Measurements from ENCODE around the gene PARD6G. TPM values are rescaled to one million over a fixed set of nuclear protein-coding genes. Genes with fewer than 3 reads are reported as not detected.
A peak's percentile ranks its signal among the peaks of the same experiment; 100 is the strongest.

The PARD6G gene
- total and polyA plus RNA-seq, 2 donors (not counting 1 experiment from before 2014, with no cell fraction given), result 1.0 to 2.1 TPM

DNA sequence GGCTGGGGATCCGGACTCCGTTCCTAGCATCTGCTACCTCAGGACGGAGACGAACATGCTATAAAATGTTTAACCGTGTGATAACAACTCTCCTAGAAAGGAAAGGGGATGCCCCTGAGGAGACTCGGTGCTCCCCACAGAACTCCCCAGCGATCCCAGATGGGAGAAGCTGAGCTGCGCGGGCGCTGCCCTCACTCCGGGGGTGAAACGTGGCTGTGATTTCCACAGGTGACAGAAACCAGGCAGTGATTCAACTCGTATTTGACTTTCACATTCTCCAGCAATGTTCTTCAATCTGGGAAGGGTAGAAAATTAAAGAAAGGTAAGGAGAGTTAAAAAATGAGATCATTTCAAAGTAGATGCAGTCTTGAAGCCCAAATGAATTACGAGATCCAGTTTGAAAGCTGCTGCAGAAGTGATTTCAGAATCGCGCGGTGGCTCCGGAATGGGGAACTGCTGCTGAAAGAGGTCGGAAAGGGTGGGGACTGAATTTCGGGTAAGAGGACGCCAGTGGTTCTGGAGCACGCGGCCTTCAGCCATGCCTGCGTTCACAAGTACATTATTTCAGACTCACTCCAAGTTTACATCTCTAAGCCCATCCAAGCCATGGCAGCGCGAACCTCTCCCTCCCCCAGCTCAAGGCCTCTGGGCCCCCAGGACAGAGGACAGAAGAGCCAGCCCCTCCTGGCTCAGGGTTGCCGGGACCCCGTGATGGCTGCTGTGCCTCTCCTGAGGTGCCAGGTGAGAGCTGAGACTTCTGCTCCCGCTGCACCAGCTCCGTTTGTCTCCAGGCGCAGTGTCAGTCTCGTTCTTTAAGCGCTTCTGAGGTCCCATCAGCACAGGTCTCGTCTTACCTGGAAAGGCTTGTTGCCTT lies 98.8 kb downstream of the PARD6G start:
- DNase-seq (ENCODE audit: low read depth in 2 of 2), result peak in 1 of 2 donors; percentile 38

DNA sequence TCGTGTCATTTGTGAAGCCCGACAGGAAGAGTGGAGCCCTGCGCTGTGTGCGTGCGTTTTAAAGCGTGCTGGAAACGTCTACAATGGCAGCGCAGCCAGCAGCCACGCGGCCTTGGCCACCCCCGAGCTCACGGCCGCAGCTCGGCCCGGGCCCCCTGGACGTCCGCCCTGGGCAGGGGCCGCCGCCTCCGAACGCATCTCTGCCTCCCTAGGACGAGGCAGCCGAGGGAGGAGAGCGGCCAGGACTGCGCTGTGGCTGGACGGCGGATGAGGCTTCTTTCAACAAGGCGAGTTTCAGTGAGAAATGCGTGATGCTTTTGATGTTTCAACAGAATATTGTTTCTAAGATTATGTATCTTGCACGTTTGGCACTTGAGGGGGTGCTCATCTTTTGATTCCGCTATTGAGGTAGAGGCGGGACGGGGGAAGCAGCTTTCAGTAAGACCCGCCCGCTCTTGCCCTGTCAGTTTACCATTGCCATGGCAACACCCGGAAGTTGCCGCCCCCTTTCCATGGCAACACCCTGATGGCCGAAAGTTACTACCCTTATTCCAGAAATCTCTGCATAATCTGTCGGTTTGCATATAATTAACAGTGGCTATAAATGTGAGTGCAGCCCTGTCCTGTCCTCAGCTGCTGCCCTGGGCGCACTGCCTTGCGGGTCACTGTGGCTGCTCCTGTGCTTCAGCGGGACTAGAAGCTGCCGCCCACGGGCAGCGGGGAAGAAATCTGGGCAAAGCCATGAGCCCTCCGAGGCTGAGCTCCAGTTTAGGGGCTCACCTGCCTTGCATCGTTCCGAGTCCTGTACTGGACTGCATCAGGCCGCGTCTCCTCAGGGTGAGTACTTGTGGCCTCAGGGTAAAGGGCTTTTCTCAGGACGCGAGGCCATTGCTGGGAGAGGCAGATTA lies 99.6 kb downstream of the PARD6G start:
- Histone ChIP-seq H3K9ac (ENCODE audit: insufficient read depth, low read length) (peak overlapping the region; percentile 58), H2AFZ (ENCODE audit: low read length) (peak overlapping the region; percentile 83), H3K27ac (ENCODE audit: insufficient read depth, low read length) (peak overlapping the region; percentile 54), H3K36me3 (ENCODE audit: control insufficient read depth, insufficient read depth, low read length) (peaks cover 1% of the 10 kb centered on the region), H3K9me3 (ENCODE audit: control insufficient read depth, insufficient read depth, low read depth, low read length) (no peaks in the 10 kb centered on the region), H4K20me1 (ENCODE audit: control insufficient read depth, extremely low read depth, insufficient read depth, low read length) (no peaks in the 10 kb centered on the region), H3K27me3 (ENCODE audit: control insufficient read depth, insufficient read depth, low read length) (no peaks in the 10 kb centered on the region), H3K4me2 (ENCODE audit: extremely low read depth, insufficient read depth, low read length) (peak overlapping the region; percentile 79), H3K4me1 (ENCODE audit: control insufficient read depth, extremely low read depth, insufficient read depth, low read length) (no peaks in the 10 kb centered on the region), H3K4me3 (replicated peaks in 1 of 4; ENCODE audit: control extremely low read depth in 1 of 4, insufficient read depth in 1 of 4, low read depth in 3 of 4, low read length in 4 of 4) (peak overlapping the region; percentile 57 to 80 (median 68)), H3K79me2 (ENCODE audit: control insufficient read depth, insufficient read depth, low read length) (no peaks in the 10 kb centered on the region)
- TF ChIP-seq, protein P1, sequence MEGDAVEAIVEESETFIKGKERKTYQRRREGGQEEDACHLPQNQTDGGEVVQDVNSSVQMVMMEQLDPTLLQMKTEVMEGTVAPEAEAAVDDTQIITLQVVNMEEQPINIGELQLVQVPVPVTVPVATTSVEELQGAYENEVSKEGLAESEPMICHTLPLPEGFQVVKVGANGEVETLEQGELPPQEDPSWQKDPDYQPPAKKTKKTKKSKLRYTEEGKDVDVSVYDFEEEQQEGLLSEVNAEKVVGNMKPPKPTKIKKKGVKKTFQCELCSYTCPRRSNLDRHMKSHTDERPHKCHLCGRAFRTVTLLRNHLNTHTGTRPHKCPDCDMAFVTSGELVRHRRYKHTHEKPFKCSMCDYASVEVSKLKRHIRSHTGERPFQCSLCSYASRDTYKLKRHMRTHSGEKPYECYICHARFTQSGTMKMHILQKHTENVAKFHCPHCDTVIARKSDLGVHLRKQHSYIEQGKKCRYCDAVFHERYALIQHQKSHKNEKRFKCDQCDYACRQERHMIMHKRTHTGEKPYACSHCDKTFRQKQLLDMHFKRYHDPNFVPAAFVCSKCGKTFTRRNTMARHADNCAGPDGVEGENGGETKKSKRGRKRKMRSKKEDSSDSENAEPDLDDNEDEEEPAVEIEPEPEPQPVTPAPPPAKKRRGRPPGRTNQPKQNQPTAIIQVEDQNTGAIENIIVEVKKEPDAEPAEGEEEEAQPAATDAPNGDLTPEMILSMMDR (conservative IDR thresholded peaks at IDR 0.05 in 1 of 2, IDR thresholded peaks at IDR 0.05 in 1 of 2; ENCODE audit: low read depth in 1 of 2, low read length in 2 of 2), result no peak
- TF ChIP-seq EZH2 (IDR thresholded peaks at IDR 0.05; ENCODE audit: low read length, missing control alignments), result no peak
- DNase-seq (ENCODE audit: low read depth in 2 of 2), result peak; percentile 76 to 83

More for the DNA sequence above, 98.8 kb downstream of the PARD6G start:
- Histone ChIP-seq H3K4me1 (ENCODE audit: control insufficient read depth, extremely low read depth, insufficient read depth, low read length) (no peaks in the 10 kb centered on the region), H3K4me2 (ENCODE audit: extremely low read depth, insufficient read depth, low read length) (peak overlapping the region; percentile 79), H3K9me3 (ENCODE audit: control insufficient read depth, insufficient read depth, low read depth, low read length) (no peaks in the 10 kb centered on the region), H3K9ac (ENCODE audit: insufficient read depth, low read length) (no peak overlapping the region), H3K4me3 (replicated peaks in 1 of 4; ENCODE audit: control extremely low read depth in 1 of 4, insufficient read depth in 1 of 4, low read depth in 3 of 4, low read length in 4 of 4) (peak overlapping the region; percentile 57 to 80 (median 68)), H3K36me3 (ENCODE audit: control insufficient read depth, insufficient read depth, low read length) (peaks cover 1% of the 10 kb centered on the region), H3K79me2 (ENCODE audit: control insufficient read depth, insufficient read depth, low read length) (no peaks in the 10 kb centered on the region), H2AFZ (ENCODE audit: low read length) (peak overlapping the region; percentile 56), H3K27me3 (ENCODE audit: control insufficient read depth, insufficient read depth, low read length) (no peaks in the 10 kb centered on the region), H4K20me1 (ENCODE audit: control insufficient read depth, extremely low read depth, insufficient read depth, low read length) (no peaks in the 10 kb centered on the region), H3K27ac (ENCODE audit: insufficient read depth, low read length) (peak overlapping the region; percentile 15)
- no peak for TF ChIP-seq EZH2 (IDR thresholded peaks at IDR 0.05; ENCODE audit: low read length, missing control alignments)
- TF ChIP-seq, protein P1 (conservative IDR thresholded peaks at IDR 0.05 in 1 of 2, IDR thresholded peaks at IDR 0.05 in 1 of 2; ENCODE audit: low read depth in 1 of 2, low read length in 2 of 2), result no peak

DNA sequence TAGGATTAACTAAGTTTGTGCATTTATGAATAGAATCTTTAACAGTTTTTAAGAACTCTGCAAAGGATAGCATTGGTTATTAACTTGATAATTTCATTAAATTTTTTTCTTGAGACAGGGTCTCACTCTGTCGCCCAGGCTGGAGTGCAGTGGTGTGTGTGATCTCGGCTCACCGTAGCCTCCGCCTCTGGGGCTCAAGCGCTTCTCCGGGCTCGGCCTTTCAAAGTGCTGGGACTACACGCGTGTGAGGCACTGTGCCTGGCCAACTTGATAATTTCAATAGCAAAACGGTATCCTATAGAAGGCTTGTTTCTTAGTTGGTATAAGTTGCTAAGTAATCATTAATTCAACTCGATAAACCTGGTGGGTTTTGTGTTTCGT lies 100.3 kb downstream of the PARD6G start:
- H3K9ac ChIP-seq (ENCODE audit: insufficient read depth, low read length), result peak overlapping the region; percentile 58
- no peaks in the 10 kb centered on the region for H4K20me1 ChIP-seq (ENCODE audit: control insufficient read depth, extremely low read depth, insufficient read depth, low read length)
- no peaks in the 10 kb centered on the region for H3K9me3 ChIP-seq (ENCODE audit: control insufficient read depth, insufficient read depth, low read depth, low read length)
- H3K79me2 ChIP-seq (ENCODE audit: control insufficient read depth, insufficient read depth, low read length), result no peaks in the 10 kb centered on the region
- TF ChIP-seq, protein P1 (conservative IDR thresholded peaks at IDR 0.05 in 1 of 2, IDR thresholded peaks at IDR 0.05 in 1 of 2; ENCODE audit: low read depth in 1 of 2, low read length in 2 of 2), result no peak
- H3K36me3 ChIP-seq (ENCODE audit: control insufficient read depth, insufficient read depth, low read length), result peaks cover 1% of the 10 kb centered on the region
- peak overlapping the region; percentile 54 for H3K27ac ChIP-seq (ENCODE audit: insufficient read depth, low read length)
- peak in 1 of 2 donors; percentile 24 for DNase-seq (ENCODE audit: low read depth in 2 of 2)
- H3K27me3 ChIP-seq (ENCODE audit: control insufficient read depth, insufficient read depth, low read length), result no peaks in the 10 kb centered on the region
- peak overlapping the region; percentile 83 for H2AFZ ChIP-seq (ENCODE audit: low read length)
- H3K4me3 ChIP-seq (replicated peaks in 1 of 4; ENCODE audit: control extremely low read depth in 1 of 4, insufficient read depth in 1 of 4, low read depth in 3 of 4, low read length in 4 of 4), result peak overlapping the region; percentile 57 to 80 (median 68)
- H3K4me2 ChIP-seq (ENCODE audit: extremely low read depth, insufficient read depth, low read length), result peak overlapping the region; percentile 79
- no peaks in the 10 kb centered on the region for H3K4me1 ChIP-seq (ENCODE audit: control insufficient read depth, extremely low read depth, insufficient read depth, low read length)

Data from fibroblast of lung (primary cell).